WTC11 (cell line): ENCODE data around the gene PTPRN2. TPM values are rescaled to one million over a fixed set of nuclear protein-coding genes. Genes with fewer than 3 reads are reported as not detected.

ENCODE experiments used
- ATAC-seq: fragments of 200-7000 bp; cut with Tn5 transposase; 2 replicates; pipeline ENCODE4 v1.10.0; 2021; ENCODE audit warnings: mild to moderate bottlenecking, moderate library complexity
- CTCF ChIA-PET: fragments of 300-600 bp; sonication (Branson Sonifier 250); formaldehyde crosslinking; loops from one replicate; lab custom pipeline; 2021; ENCODE audit warnings: antibody characterized with exemption; lab: Charles Lee
- POLR2A ChIA-PET: fragments of 350-600 bp; sonication (Branson Sonifier 250); formaldehyde crosslinking; loops from one replicate; lab custom pipeline; 2021; ENCODE audit warnings: antibody characterized with exemption; lab: Charles Lee
- DNase-seq: peaks from one replicate; pipeline ENCODE4 v3.0.0; 2021; ENCODE audit warnings: low spot score
- H3K27ac Mint-ChIP-seq: 2 replicates; pipeline ENCODE4 v1.8.0; 2021; ENCODE audit warnings: mixed read lengths
- H3K27me3 Mint-ChIP-seq: 2 replicates; pipeline ENCODE4 v1.8.0; 2021; ENCODE audit warnings: low read depth, mild to moderate bottlenecking, moderate library complexity, mixed read lengths
- H3K36me3 Mint-ChIP-seq: 2 replicates; pipeline ENCODE4 v1.8.0; 2021; ENCODE audit warnings: mixed read lengths
- H3K4me1 Mint-ChIP-seq: 2 replicates; pipeline ENCODE4 v1.8.0; 2022; ENCODE audit warnings: mixed read lengths
- H3K4me3 Mint-ChIP-seq: 2 replicates; pipeline ENCODE4 v1.8.0; 2021; ENCODE audit warnings: mild to moderate bottlenecking, moderate library complexity, mixed read lengths
- H3K9me3 Mint-ChIP-seq: 2 replicates; pipeline ENCODE4 v1.8.0; 2021; ENCODE audit warnings: mixed read lengths
- ATF1 ChIP-seq: sonication (generic); formaldehyde crosslinking; IDR thresholded peaks from 2 replicates; pipeline ENCODE4 v1.8.1; 2023; ENCODE audit warnings: mild to moderate bottlenecking, moderate library complexity, missing genetic modification reagents
- ESRRA ChIP-seq: sonication (generic); formaldehyde crosslinking; IDR thresholded peaks from 2 replicates; pipeline ENCODE4 v1.8.1; 2022; ENCODE audit warnings: mild to moderate bottlenecking, missing genetic modification reagents, borderline replicate concordance
- FOXK1 ChIP-seq: sonication (generic); formaldehyde crosslinking; IDR thresholded peaks from 2 replicates; pipeline ENCODE4 v1.8.0; 2022; ENCODE audit warnings: mild to moderate bottlenecking, moderate library complexity, missing genetic modification reagents
- FOXP1 ChIP-seq: sonication (generic); formaldehyde crosslinking; IDR thresholded peaks from 2 replicates; pipeline ENCODE4 v1.8.0; 2022; ENCODE audit warnings: missing genetic modification reagents, mild to moderate bottlenecking, moderate library complexity, borderline replicate concordance
- NFE2L1 ChIP-seq: sonication (generic); formaldehyde crosslinking; IDR thresholded peaks from 2 replicates; pipeline ENCODE4 v1.8.1; 2023; ENCODE audit warnings: missing genetic modification reagents
- SP1 ChIP-seq: sonication (generic); formaldehyde crosslinking; conservative IDR thresholded peaks from 2 replicates; pipeline ENCODE4 v1.8.1; 2022; ENCODE audit warnings: missing genetic modification reagents
- ZNF396 ChIP-seq: fragments of 250-450 bp; sonication (Bioruptor Pico); IDR thresholded peaks from 2 replicates; pipeline ENCODE4 v1.8.0; 2021; ENCODE audit warnings: mild to moderate bottlenecking, moderate library complexity, borderline replicate concordance
- ZNF416 ChIP-seq: fragments of 250-450 bp; sonication (Bioruptor Pico); IDR thresholded peaks from 2 replicates; pipeline ENCODE4 v1.9.0; 2021; ENCODE audit warnings: mild to moderate bottlenecking, inconsistent platforms
- total RNA-seq: library from RNA; stranded (reverse); gene quantifications from 3 replicates; pipeline ENCODE4 v1.2.3, GENCODE V29; 2021
- TF ChIP-seq, protein P1 (sequence below): sonication (generic); formaldehyde crosslinking; IDR thresholded peaks from 2 replicates; pipeline ENCODE4 v1.8.1; 2023; ENCODE audit warnings: mild to moderate bottlenecking, missing genetic modification reagents, borderline replicate concordance
- TF ChIP-seq, protein P2 (sequence below): sonication (generic); formaldehyde crosslinking; IDR thresholded peaks from 2 replicates; pipeline ENCODE4 v1.8.1; 2022; ENCODE audit warnings: missing genetic modification reagents, borderline replicate concordance
- TF ChIP-seq, protein P3 (sequence below): fragments of 250-450 bp; sonication (Bioruptor Pico); conservative IDR thresholded peaks from 2 replicates; pipeline ENCODE4 v1.9.0; 2021; ENCODE audit warnings: mild to moderate bottlenecking
- TF ChIP-seq, protein P4 (sequence below): sonication (generic); formaldehyde crosslinking; conservative IDR thresholded peaks from 2 replicates; pipeline ENCODE4 v1.8.1; 2023; ENCODE audit warnings: mild to moderate bottlenecking, low read depth, missing genetic modification reagents, moderate library complexity

The PTPRN2 gene
- total RNA-seq, 1 experiment from 2014 or later: 4.7 TPM

DNA sequence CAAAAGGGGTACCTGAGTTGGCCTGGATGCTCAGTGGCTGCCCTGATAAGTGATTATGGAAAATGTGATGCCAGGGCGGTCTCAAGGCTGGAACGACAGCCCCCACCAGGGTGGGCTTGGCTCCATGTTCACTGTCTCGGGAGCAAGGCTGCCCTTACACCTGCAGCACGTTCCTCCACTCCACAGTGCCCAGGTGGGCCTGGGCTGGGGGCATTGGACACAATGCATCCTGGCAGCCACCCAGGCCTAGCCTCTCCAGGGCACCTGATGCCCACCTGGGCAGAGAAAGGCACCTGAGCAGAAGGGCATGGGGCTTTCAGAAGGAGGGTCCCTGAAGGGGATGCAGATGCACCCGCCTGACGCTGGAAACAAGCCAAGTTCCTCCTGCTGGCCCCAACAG lies 702.5 kb downstream of the PTPRN2 start (continued):
- TF ChIP-seq, protein P1, sequence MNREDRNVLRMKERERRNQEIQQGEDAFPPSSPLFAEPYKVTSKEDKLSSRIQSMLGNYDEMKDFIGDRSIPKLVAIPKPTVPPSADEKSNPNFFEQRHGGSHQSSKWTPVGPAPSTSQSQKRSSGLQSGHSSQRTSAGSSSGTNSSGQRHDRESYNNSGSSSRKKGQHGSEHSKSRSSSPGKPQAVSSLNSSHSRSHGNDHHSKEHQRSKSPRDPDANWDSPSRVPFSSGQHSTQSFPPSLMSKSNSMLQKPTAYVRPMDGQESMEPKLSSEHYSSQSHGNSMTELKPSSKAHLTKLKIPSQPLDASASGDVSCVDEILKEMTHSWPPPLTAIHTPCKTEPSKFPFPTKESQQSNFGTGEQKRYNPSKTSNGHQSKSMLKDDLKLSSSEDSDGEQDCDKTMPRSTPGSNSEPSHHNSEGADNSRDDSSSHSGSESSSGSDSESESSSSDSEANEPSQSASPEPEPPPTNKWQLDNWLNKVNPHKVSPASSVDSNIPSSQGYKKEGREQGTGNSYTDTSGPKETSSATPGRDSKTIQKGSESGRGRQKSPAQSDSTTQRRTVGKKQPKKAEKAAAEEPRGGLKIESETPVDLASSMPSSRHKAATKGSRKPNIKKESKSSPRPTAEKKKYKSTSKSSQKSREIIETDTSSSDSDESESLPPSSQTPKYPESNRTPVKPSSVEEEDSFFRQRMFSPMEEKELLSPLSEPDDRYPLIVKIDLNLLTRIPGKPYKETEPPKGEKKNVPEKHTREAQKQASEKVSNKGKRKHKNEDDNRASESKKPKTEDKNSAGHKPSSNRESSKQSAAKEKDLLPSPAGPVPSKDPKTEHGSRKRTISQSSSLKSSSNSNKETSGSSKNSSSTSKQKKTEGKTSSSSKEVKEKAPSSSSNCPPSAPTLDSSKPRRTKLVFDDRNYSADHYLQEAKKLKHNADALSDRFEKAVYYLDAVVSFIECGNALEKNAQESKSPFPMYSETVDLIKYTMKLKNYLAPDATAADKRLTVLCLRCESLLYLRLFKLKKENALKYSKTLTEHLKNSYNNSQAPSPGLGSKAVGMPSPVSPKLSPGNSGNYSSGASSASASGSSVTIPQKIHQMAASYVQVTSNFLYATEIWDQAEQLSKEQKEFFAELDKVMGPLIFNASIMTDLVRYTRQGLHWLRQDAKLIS (CRISPR knock-in tag): no peak
- TF ChIP-seq, protein P2, sequence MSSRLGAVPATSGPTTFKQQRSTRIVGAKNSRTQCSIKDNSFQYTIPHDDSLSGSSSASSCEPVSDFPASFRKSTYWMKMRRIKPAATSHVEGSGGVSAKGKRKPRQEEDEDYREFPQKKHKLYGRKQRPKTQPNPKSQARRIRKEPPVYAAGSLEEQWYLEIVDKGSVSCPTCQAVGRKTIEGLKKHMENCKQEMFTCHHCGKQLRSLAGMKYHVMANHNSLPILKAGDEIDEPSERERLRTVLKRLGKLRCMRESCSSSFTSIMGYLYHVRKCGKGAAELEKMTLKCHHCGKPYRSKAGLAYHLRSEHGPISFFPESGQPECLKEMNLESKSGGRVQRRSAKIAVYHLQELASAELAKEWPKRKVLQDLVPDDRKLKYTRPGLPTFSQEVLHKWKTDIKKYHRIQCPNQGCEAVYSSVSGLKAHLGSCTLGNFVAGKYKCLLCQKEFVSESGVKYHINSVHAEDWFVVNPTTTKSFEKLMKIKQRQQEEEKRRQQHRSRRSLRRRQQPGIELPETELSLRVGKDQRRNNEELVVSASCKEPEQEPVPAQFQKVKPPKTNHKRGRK (CRISPR knock-in tag): no peak
- TF ChIP-seq FOXP1 (CRISPR knock-in tag) (no peak), SP1 (CRISPR knock-in tag) (no peak), ZNF396 (CRISPR knock-in tag) (no peak)
- TF ChIP-seq, protein P3, sequence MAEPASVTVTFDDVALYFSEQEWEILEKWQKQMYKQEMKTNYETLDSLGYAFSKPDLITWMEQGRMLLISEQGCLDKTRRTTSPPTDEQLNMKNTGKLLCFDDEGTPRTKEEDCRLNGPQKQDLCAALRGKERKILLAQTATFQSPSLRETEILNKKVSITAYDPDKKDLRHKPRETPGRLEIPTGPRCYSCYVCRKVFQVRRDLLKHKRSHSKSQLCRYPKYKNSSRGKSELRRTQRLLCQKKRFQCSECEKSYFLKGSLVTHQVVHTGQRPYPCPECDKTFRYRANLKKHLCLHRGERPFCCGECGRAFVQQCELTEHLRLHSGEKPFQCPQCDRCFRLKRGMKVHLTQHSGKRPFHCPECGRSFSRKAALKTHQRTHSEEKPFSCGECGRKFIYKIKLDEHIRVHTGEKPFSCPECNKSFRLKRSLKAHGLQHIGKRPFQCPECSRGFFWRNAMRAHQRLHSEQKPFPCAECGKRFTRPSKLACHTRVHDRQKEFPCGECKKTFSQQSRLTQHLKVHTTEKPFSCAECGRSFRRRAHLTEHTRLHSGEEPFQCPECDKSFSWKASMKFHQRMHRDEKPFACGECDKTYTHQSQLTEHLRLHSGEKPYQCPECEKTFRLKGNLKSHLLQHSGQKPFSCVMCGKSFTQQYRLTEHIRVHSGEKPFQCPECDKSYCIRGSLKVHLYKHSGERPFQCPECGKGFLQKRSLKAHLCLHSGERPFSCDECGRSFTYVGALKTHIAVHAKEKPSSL (CRISPR knock-in tag): no peak
- TF ChIP-seq, protein P4, sequence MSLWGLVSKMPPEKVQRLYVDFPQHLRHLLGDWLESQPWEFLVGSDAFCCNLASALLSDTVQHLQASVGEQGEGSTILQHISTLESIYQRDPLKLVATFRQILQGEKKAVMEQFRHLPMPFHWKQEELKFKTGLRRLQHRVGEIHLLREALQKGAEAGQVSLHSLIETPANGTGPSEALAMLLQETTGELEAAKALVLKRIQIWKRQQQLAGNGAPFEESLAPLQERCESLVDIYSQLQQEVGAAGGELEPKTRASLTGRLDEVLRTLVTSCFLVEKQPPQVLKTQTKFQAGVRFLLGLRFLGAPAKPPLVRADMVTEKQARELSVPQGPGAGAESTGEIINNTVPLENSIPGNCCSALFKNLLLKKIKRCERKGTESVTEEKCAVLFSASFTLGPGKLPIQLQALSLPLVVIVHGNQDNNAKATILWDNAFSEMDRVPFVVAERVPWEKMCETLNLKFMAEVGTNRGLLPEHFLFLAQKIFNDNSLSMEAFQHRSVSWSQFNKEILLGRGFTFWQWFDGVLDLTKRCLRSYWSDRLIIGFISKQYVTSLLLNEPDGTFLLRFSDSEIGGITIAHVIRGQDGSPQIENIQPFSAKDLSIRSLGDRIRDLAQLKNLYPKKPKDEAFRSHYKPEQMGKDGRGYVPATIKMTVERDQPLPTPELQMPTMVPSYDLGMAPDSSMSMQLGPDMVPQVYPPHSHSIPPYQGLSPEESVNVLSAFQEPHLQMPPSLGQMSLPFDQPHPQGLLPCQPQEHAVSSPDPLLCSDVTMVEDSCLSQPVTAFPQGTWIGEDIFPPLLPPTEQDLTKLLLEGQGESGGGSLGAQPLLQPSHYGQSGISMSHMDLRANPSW (CRISPR knock-in tag): no peak

DNA sequence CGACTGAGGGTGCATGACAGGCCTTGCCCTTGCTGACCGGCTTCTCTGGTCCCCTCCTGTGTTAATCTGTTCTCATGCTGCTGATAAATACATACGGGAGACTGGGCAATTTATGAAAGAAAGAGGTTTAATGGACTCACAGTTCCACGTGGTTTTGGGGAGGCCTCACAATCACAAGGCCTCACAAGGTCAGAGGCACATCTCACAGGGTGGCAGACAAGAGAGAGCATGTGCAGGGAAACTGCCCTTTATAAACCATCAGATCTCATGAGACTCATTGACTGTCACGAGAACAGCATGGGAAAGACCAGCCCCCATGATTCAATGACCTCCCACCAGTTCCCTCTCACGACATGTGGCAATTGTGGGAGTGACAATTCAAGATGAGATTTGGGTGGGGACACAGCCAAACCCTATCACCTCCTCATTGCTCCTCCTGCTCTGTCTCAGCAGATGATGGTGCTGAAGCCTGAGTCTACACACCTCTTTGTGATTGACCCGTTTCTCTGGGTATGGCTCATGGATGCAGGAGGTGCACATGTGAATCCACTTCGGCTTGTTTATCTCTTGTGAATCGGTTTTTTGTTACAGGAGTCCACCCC lies 703.1 kb downstream of the PTPRN2 start:
- H3K27me3 Mint-ChIP-seq: peaks cover 8% of the 10 kb centered on the region
- peaks cover 31% of the 10 kb centered on the region for H3K36me3 Mint-ChIP-seq
- no peak overlapping the region for H3K4me3 Mint-ChIP-seq
- ChIA-PET CTCF (no interaction called here), POLR2A (no interaction called here)
- DNase-seq (no peak), ATAC-seq (no peak)
- H3K4me1 Mint-ChIP-seq: peaks cover 2% of the 10 kb centered on the region; the same call in 1 of the 2 replicates
- H3K9me3 Mint-ChIP-seq: peaks cover 36% of the 10 kb centered on the region
- H3K27ac Mint-ChIP-seq: no peak overlapping the region
- no peak for TF ChIP-seq FOXK1 (CRISPR knock-in tag)
- no peak for TF ChIP-seq ESRRA
- no peak for TF ChIP-seq ATF1 (CRISPR knock-in tag)

DNA sequence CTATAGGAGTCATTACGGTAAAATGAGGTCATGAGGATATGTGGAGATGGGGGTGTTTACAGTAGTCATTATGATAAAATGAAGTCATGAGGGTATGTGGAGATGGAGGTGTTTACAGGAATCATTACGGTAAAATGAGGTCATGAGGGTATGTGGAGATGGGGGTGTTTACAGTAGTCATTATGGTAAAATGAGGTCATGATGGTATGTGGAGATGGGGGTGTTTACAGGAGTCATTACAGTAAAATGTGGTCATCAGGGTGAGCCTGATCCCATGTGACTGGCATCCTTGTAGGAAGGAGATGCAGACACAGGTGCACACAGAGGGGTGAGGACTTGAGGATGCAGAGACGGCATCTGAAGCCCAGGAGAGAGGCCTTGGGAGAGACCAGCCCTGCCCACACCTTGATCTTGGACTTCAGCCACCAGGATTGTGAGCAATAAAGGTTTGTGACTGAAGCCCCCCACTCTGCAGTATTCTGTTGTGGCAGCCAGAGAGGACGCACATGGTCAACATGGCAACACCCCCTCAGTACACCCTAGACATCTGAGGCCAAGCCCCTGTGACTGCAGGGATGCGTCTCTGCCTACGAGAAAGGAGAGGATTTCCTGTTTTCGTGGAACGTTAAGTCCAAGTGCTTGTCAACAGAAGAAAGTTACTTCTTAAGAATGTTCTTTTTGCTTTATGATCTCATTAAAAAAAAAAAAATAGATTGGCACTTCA lies 706.4 kb downstream of the PTPRN2 start:
- ATAC-seq: no peak
- ChIA-PET CTCF (no interaction called here), POLR2A (no interaction called here)
- no peaks in the 10 kb centered on the region for H3K4me1 Mint-ChIP-seq
- H3K27me3 Mint-ChIP-seq: peaks cover 4% of the 10 kb centered on the region
- peaks cover 27% of the 10 kb centered on the region for H3K9me3 Mint-ChIP-seq
- H3K36me3 Mint-ChIP-seq: peaks cover 28% of the 10 kb centered on the region
- no peak for TF ChIP-seq ZNF416 (CRISPR knock-in tag)
- TF ChIP-seq NFE2L1 (CRISPR knock-in tag): no peak
- TF ChIP-seq FOXP1 (CRISPR knock-in tag): no peak
- H3K4me3 Mint-ChIP-seq: no peak overlapping the region
- H3K27ac Mint-ChIP-seq: no peak overlapping the region
- no peak for DNase-seq
